ENCODE measurements around the gene MAP4K2. TPM values are rescaled to one million over a fixed set of nuclear protein-coding genes. Genes with fewer than 3 reads are reported as not detected.

Gene MAP4K2
- polyA plus RNA-seq, 3 donors: 9.9 to 38.0 (median 12.6) TPM

- DNase-seq: no peak
- no peak overlapping the region for H3K4me3 ChIP-seq (replicated peaks in 1 of 3; ENCODE audit: low read depth in 2 of 3, low read length in 3 of 3)
- H3K27ac ChIP-seq (ENCODE audit: low read depth in 1 of 2, low read length in 2 of 2): no peak overlapping the region
- TF ChIP-seq, protein P1, sequence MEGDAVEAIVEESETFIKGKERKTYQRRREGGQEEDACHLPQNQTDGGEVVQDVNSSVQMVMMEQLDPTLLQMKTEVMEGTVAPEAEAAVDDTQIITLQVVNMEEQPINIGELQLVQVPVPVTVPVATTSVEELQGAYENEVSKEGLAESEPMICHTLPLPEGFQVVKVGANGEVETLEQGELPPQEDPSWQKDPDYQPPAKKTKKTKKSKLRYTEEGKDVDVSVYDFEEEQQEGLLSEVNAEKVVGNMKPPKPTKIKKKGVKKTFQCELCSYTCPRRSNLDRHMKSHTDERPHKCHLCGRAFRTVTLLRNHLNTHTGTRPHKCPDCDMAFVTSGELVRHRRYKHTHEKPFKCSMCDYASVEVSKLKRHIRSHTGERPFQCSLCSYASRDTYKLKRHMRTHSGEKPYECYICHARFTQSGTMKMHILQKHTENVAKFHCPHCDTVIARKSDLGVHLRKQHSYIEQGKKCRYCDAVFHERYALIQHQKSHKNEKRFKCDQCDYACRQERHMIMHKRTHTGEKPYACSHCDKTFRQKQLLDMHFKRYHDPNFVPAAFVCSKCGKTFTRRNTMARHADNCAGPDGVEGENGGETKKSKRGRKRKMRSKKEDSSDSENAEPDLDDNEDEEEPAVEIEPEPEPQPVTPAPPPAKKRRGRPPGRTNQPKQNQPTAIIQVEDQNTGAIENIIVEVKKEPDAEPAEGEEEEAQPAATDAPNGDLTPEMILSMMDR (IDR thresholded peaks at IDR 0.05): no peak
- no peaks in the 10 kb centered on the region for H4K20me1 ChIP-seq (ENCODE audit: insufficient read depth, low read length)
- intact Hi-C loops (cut with micrococcal nuclease): loop anchor here in 1 of 2 donors (10.0 kb wide), 1 partner anchor 56 kb away; the partner anchor contains the start of gene CDC42BPG
- no peaks in the 10 kb centered on the region for H3K27me3 ChIP-seq (ENCODE audit: control insufficient read depth in 2 of 2, insufficient read depth in 2 of 2, low read length in 2 of 2)
- Mint-ChIP-seq H3K4me1 (no peaks in the 10 kb centered on the region), H3K9me3 (no peaks in the 10 kb centered on the region), H3K4me3 (no peak overlapping the region), H3K27me3 (ENCODE audit: low read depth in 3 of 3) (no peaks in the 10 kb centered on the region), H3K27ac (no peak overlapping the region), H3K36me3 (peaks cover 34 to 42% of the 10 kb centered on the region in 2 donors)
- H2AFZ ChIP-seq (ENCODE audit: insufficient read depth, low read depth, low read length, poor library complexity, severe bottlenecking): no peak overlapping the region
- WGBS (ENCODE audit: insufficient coverage): 90% methylated on average over 5 of the region's 9 CpGs
- H3K79me2 ChIP-seq (ENCODE audit: insufficient read depth, low read length): no peaks in the 10 kb centered on the region
- no peaks in the 10 kb centered on the region for H3K9me3 ChIP-seq (replicated peaks in 1 of 2; ENCODE audit: control insufficient read depth in 1 of 2, insufficient read depth in 1 of 2, low read length in 2 of 2)
- no peak overlapping the region for H3K9ac ChIP-seq (ENCODE audit: insufficient read depth, low read length, poor library complexity, severe bottlenecking)
- H3K4me1 ChIP-seq (ENCODE audit: control insufficient read depth in 1 of 2, insufficient read depth in 2 of 2, low read length in 2 of 2): no peaks in the 10 kb centered on the region
- peaks cover 43 to 45% of the 10 kb centered on the region in 2 donors for H3K36me3 ChIP-seq (replicated peaks in 1 of 2; ENCODE audit: control insufficient read depth in 1 of 2, insufficient read depth in 2 of 2, low read length in 2 of 2)
- no peak overlapping the region for H3K4me2 ChIP-seq (replicated peaks; ENCODE audit: extremely low read depth, low read length, poor library complexity, severe bottlenecking)
Measured at GRCh38 chr11:64788321-64789215, 14.4 kb downstream of the MAP4K2 start.

- Mint-ChIP-seq H3K4me1 (no peaks in the 10 kb centered on the region), H3K4me3 (no peak overlapping the region), H3K27ac (peak overlapping the region in 3 of 7 donors; percentile 46 to 53 (median 50)), H3K27me3 (ENCODE audit: low read depth in 3 of 3) (no peaks in the 10 kb centered on the region), H3K9me3 (no peaks in the 10 kb centered on the region), H3K36me3 (peaks cover 29 to 34% of the 10 kb centered on the region in 2 donors)
- Histone ChIP-seq H3K36me3 (replicated peaks in 1 of 2; ENCODE audit: control insufficient read depth in 1 of 2, insufficient read depth in 2 of 2, low read length in 2 of 2) (peaks cover 40 to 42% of the 10 kb centered on the region in 2 donors), H2AFZ (ENCODE audit: insufficient read depth, low read depth, low read length, poor library complexity, severe bottlenecking) (no peak overlapping the region), H3K9ac (ENCODE audit: insufficient read depth, low read length, poor library complexity, severe bottlenecking) (no peak overlapping the region), H3K9me3 (replicated peaks in 1 of 2; ENCODE audit: control insufficient read depth in 1 of 2, insufficient read depth in 1 of 2, low read length in 2 of 2) (no peaks in the 10 kb centered on the region), H3K4me2 (replicated peaks; ENCODE audit: extremely low read depth, low read length, poor library complexity, severe bottlenecking) (no peak overlapping the region), H3K79me2 (ENCODE audit: insufficient read depth, low read length) (no peaks in the 10 kb centered on the region), H3K4me3 (replicated peaks in 1 of 3; ENCODE audit: low read depth in 2 of 3, low read length in 3 of 3) (no peak overlapping the region), H4K20me1 (ENCODE audit: insufficient read depth, low read length) (no peaks in the 10 kb centered on the region), H3K27ac (ENCODE audit: low read depth in 1 of 2, low read length in 2 of 2) (no peak overlapping the region), H3K27me3 (ENCODE audit: control insufficient read depth in 2 of 2, insufficient read depth in 2 of 2, low read length in 2 of 2) (no peaks in the 10 kb centered on the region), H3K4me1 (ENCODE audit: control insufficient read depth in 1 of 2, insufficient read depth in 2 of 2, low read length in 2 of 2) (no peaks in the 10 kb centered on the region)
- TF ChIP-seq, protein P1 (IDR thresholded peaks at IDR 0.05): peak; percentile 82
- DNase-seq: peak; percentile 46 to 60 (median 54)
- WGBS (ENCODE audit: insufficient coverage): 17% methylated on average over 8 of the region's 15 CpGs
- intact Hi-C loops (cut with micrococcal nuclease): loop anchor here in 1 of 2 donors (10.0 kb wide), 1 partner anchor 57 kb away; the partner anchor contains the start of gene CDC42BPG
Measured at GRCh38 chr11:64787526-64788320, 15.3 kb downstream of the MAP4K2 start.

Data from CD14-positive monocyte (primary cell).